Activated naive CD4-positive, alpha-beta T cell treated with anti-CD3 and anti-CD28 coated beads, Interleukin-2, amount 10 ng/mL, durations not matched to agents 7 days and 5 days (primary cell): Measurements from ENCODE around the gene GADD45A.

Experiments
- CTCF ChIA-PET: fragments of 350-600 bp; sonication (Branson Sonifier 250); formaldehyde crosslinking; loops from one replicate; lab custom pipeline; 2021; ENCODE audit warnings: antibody characterized with exemption; lab: Charles Lee
- DNase-seq: peaks from one replicate; pipeline ENCODE4 v3.0.0-alpha.2; 2020
- H3K27ac Mint-ChIP-seq: one replicate; pipeline ENCODE4 v1.8.0; 2021; ENCODE audit warnings: mild to moderate bottlenecking, moderate library complexity, mixed read lengths
- H3K27me3 Mint-ChIP-seq: one replicate; pipeline ENCODE4 v1.8.0; 2021; ENCODE audit warnings: mild to moderate bottlenecking, mixed read lengths
- H3K36me3 Mint-ChIP-seq: one replicate; pipeline ENCODE4 v1.8.0; 2021; ENCODE audit warnings: mixed read lengths
- H3K4me1 Mint-ChIP-seq: one replicate; pipeline ENCODE4 v1.8.0; 2021; ENCODE audit warnings: mixed read lengths
- H3K4me3 Mint-ChIP-seq: one replicate; pipeline ENCODE4 v1.8.0; 2021; ENCODE audit warnings: mild to moderate bottlenecking, moderate library complexity, mixed read lengths
- H3K9me3 Mint-ChIP-seq: one replicate; pipeline ENCODE4 v1.8.0; 2021; ENCODE audit warnings: mixed read lengths

Gene GADD45A

DNA sequence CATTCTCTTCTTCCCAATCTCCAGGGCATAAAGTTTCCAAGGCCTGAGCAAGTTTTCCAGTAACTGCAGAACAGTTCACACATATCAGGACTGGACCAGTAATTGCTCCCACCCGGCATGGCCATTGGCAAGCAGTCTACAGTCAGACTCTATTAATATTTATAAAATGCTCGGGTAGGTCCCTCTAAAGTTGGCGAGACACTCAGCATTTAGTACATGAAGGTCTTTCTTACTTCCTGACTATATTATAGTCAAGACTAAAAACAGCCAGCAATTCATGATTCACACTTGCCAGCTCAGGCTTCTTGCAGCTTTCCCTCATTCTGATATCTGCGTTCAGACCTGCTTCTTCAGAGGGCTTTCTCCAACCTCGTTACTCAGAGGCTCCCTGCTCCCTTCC is 25.4 kb downstream of the GADD45A start:
- Mint-ChIP-seq H3K27ac (no peak overlapping the region), H3K4me3 (no peak overlapping the region), H3K9me3 (no peaks in the 10 kb centered on the region), H3K27me3 (peaks cover 17% of the 10 kb centered on the region), H3K4me1 (peaks cover 8% of the 10 kb centered on the region), H3K36me3 (no peaks in the 10 kb centered on the region)
- CTCF ChIA-PET: interaction anchor here (1.5 kb wide), 1 partner anchor 50 kb away, joined by 5 read pairs; no protein-coding TSS in a partner anchor
- no peak for DNase-seq

DNA sequence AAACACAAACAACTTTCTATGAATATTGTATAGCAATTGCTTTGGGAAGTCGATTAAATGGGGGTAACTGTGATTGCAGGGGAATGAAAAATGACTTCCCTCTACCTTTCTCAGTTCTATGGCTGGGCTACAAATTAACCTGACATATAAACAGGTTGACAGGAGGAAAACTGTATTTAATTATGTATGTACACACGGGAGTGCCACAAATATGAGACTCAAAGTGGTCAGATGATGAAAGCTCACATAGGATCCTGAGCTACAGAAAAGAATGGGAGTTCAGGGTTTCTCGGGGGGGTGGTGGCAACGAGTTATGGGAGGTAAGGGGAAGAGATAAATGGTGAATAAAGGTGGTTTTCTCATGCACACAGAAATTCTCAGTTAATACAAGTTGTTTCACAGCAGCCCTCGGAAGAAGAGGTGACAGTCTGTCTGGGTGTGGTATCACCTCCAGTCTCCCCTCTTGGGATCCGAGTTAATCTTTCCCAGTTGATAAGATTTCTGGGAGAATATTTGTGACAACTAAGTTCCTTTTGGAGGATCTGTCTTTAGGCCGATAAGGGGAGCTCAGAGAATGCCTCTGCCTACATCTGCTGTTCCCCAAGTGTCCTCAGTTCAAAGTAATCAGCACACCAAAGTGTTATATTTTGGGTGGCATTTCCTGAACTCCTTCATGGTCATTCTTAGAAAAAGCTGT is 26.3 kb downstream of the GADD45A start:
- CTCF ChIA-PET: interaction anchor here (1.1 to 1.5 kb wide), 3 partner anchors 10 to 56 kb away, joined by 3 to 5 read pairs (median 5); no protein-coding TSS in a partner anchor

DNA sequence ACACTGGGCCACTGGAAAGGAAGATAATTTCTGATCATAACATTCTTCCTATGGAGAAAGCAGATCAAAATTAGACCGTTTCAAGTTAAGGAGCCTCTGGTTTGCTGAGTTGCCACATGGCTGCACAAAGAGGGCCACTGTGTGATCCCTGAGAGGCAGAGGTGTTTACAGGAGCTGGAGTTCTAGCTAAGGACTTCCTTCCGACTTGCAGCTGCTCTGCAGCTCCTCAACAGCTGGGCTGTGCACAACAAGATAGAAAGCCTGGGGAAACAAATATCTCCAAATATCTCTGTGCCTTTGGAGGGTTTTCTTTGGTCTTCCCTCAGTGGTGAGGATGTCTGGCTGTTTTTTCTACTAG is 26.8 kb downstream of the GADD45A start:
- DNase-seq: no peak
- CTCF ChIA-PET: interaction anchor here (1.1 to 1.3 kb wide), 2 partner anchors 10 to 55 kb away, joined by 3 to 5 read pairs; no protein-coding TSS in a partner anchor
- no peak overlapping the region for H3K4me3 Mint-ChIP-seq
- H3K27me3 Mint-ChIP-seq: peaks cover 15% of the 10 kb centered on the region
- no peaks in the 10 kb centered on the region for H3K9me3 Mint-ChIP-seq
- peaks cover 8% of the 10 kb centered on the region for H3K4me1 Mint-ChIP-seq
- no peak overlapping the region for H3K27ac Mint-ChIP-seq
- no peaks in the 10 kb centered on the region for H3K36me3 Mint-ChIP-seq

More for the DNA sequence above, 26.3 kb downstream of the GADD45A start:
- no peaks in the 10 kb centered on the region for H3K36me3 Mint-ChIP-seq
- no peaks in the 10 kb centered on the region for H3K9me3 Mint-ChIP-seq
- no peak overlapping the region for H3K27ac Mint-ChIP-seq
- peaks cover 21% of the 10 kb centered on the region for H3K27me3 Mint-ChIP-seq
- DNase-seq: no peak
- H3K4me1 Mint-ChIP-seq: peaks cover 8% of the 10 kb centered on the region
- no peak overlapping the region for H3K4me3 Mint-ChIP-seq

- no peak overlapping the region for H3K27ac Mint-ChIP-seq
- DNase-seq: no peak
- H3K9me3 Mint-ChIP-seq: no peaks in the 10 kb centered on the region
- H3K36me3 Mint-ChIP-seq: no peaks in the 10 kb centered on the region
- H3K4me3 Mint-ChIP-seq: no peak overlapping the region
- CTCF ChIA-PET: interaction anchor here (0.6 kb wide), 1 partner anchor 45 kb away, joined by 3 read pairs; no protein-coding TSS in a partner anchor
- peaks cover 15% of the 10 kb centered on the region for H3K27me3 Mint-ChIP-seq
- peaks cover 8% of the 10 kb centered on the region for H3K4me1 Mint-ChIP-seq
Measured at GRCh38 chr1:67713057-67713846, 28.3 kb downstream of the GADD45A start.

DNA sequence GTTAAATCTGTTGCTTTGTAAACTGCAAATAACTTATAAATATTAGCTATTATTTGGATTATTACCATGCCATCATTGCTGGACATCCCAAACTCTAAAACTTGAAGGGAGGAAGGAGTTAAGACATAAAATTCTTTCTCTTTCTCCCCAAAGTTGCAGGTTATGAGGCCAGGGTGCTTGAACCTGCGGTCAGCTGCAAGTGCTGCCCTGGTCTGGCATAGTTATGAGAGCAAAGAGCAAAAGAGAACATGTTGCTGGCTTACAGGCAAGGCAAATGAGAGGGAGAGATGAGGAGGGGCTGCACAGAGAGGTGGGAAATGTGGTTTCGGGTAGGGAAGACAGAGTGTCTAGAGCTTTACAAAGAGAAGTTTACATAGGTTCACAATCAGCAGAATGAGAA is 30.8 kb downstream of the GADD45A start:
- Mint-ChIP-seq H3K4me1 (peaks cover 8% of the 10 kb centered on the region), H3K36me3 (no peaks in the 10 kb centered on the region), H3K4me3 (no peak overlapping the region), H3K9me3 (no peaks in the 10 kb centered on the region), H3K27me3 (peaks cover 18% of the 10 kb centered on the region), H3K27ac (no peak overlapping the region)
- DNase-seq: no peak
- CTCF ChIA-PET: interaction anchor here (0.8 to 1.6 kb wide), 2 partner anchors 45 to 919 kb away, joined by 3 to 5 read pairs; no protein-coding TSS in a partner anchor

DNA sequence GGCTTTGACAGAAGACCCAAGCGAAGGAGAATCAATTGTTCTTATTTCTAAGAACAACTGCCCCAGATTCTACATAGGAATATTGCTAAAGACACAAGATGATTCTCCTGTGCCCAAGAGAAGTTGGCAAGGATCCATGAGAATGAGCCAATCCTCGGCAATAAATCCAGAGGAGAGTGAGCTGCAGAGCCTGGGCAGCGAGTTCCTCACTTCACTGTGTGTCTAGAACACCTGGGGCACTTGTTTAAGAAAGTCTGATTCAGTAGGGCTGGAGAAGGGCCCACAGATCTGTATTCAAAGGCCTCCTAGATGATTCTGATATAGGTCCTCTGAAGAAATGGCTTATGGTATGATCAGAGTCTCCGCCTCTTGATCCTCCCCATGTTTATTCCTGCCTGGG is 31.8 kb downstream of the GADD45A start:
- no peaks in the 10 kb centered on the region for H3K9me3 Mint-ChIP-seq

GRCh38 chr1:67717876-67718275 is 32.9 kb downstream of the GADD45A start:
- Mint-ChIP-seq H3K4me1 (no peaks in the 10 kb centered on the region), H3K36me3 (no peaks in the 10 kb centered on the region), H3K27me3 (peaks cover 14% of the 10 kb centered on the region), H3K4me3 (no peak overlapping the region), H3K27ac (no peak overlapping the region), H3K9me3 (no peaks in the 10 kb centered on the region)
- CTCF ChIA-PET: interaction anchor here (0.9 to 1.2 kb wide), 2 partner anchors 24 to 43 kb away, joined by 3 read pairs; no protein-coding TSS in a partner anchor
- no peak for DNase-seq

More for the DNA sequence above, 31.8 kb downstream of the GADD45A start:
- no peak overlapping the region for H3K27ac Mint-ChIP-seq
- peaks cover 3% of the 10 kb centered on the region for H3K4me1 Mint-ChIP-seq
- peaks cover 18% of the 10 kb centered on the region for H3K27me3 Mint-ChIP-seq
- no peak for DNase-seq
- no peaks in the 10 kb centered on the region for H3K36me3 Mint-ChIP-seq
- CTCF ChIA-PET: no interaction called here
- H3K4me3 Mint-ChIP-seq: no peak overlapping the region

- DNase-seq: no peak
- no peaks in the 10 kb centered on the region for H3K9me3 Mint-ChIP-seq
- H3K36me3 Mint-ChIP-seq: no peaks in the 10 kb centered on the region
- no peak overlapping the region for H3K27ac Mint-ChIP-seq
- H3K4me1 Mint-ChIP-seq: no peaks in the 10 kb centered on the region
- CTCF ChIA-PET: interaction anchor here (1.0 to 1.1 kb wide), 3 partner anchors 15 to 184 kb away, joined by 3 to 5 read pairs (median 4); no protein-coding TSS in a partner anchor
- peaks cover 11% of the 10 kb centered on the region for H3K27me3 Mint-ChIP-seq
- no peak overlapping the region for H3K4me3 Mint-ChIP-seq
Measured at GRCh38 chr1:67719329-67720196, 34.6 kb downstream of the GADD45A start.

DNA sequence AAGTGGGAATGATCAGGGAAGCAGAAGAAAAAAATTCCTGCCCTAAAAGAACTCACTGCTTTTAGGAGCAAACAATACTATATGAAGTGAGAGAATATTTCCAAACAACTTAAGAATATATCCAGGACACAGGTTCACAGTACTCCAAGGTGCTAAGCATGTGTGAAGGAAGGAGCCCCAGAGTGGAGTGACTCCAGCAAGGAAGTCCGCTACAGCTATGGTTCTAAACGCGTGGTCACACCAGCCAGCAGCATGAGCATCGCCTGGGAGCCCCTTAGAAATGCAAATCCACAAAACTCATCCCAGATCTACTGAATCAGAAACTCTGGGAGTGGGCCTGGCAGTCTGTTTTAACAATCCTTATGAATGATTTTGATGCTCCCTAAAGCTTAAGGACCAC is 36.1 kb downstream of the GADD45A start:
- Mint-ChIP-seq H3K9me3 (no peaks in the 10 kb centered on the region), H3K27me3 (peaks cover 4% of the 10 kb centered on the region), H3K27ac (no peak overlapping the region), H3K4me3 (no peak overlapping the region), H3K4me1 (peaks cover 3% of the 10 kb centered on the region), H3K36me3 (no peaks in the 10 kb centered on the region)
- CTCF ChIA-PET: interaction anchor here (1.5 kb wide), 1 partner anchor 9 kb away, joined by 5 read pairs; no protein-coding TSS in a partner anchor
- no peak for DNase-seq

DNA sequence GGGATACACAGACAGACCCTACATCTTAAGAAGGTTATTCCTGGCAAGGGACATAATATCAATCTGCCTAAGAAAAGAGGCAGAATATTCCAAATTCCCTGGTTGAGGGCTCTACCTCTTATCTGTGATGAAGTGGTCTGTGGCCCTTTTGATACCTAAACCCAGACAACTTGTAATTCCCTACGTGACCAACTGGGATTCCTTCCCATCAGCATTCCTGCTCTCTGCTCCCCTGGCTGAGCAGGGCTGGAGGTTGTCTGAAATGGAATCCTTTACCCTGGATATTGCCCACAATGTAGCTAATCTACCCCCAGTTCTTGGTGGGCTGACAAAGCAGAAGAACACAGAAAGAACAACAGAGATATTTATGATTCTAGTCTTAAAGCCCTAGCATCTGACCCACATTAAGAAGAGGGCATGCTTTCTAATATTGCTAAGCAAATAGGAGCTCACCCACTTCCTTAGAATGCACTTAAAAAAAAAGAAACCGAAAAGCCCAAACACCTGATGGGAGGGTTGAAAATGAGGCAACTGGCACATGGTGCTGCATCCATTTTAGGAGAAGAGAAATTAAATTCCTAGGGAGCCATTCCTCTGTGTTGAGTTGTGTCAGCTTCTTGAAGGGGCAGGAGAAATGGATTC is 36.8 kb downstream of the GADD45A start:
- Mint-ChIP-seq H3K27me3 (peaks cover 4% of the 10 kb centered on the region), H3K36me3 (no peaks in the 10 kb centered on the region), H3K27ac (no peak overlapping the region), H3K9me3 (no peaks in the 10 kb centered on the region), H3K4me1 (peaks cover 5% of the 10 kb centered on the region), H3K4me3 (no peak overlapping the region)
- no peak for DNase-seq
- CTCF ChIA-PET: interaction anchor here (0.7 to 1.5 kb wide), 2 partner anchors 10 to 44 kb away, joined by 3 to 5 read pairs; no protein-coding TSS in a partner anchor

DNA sequence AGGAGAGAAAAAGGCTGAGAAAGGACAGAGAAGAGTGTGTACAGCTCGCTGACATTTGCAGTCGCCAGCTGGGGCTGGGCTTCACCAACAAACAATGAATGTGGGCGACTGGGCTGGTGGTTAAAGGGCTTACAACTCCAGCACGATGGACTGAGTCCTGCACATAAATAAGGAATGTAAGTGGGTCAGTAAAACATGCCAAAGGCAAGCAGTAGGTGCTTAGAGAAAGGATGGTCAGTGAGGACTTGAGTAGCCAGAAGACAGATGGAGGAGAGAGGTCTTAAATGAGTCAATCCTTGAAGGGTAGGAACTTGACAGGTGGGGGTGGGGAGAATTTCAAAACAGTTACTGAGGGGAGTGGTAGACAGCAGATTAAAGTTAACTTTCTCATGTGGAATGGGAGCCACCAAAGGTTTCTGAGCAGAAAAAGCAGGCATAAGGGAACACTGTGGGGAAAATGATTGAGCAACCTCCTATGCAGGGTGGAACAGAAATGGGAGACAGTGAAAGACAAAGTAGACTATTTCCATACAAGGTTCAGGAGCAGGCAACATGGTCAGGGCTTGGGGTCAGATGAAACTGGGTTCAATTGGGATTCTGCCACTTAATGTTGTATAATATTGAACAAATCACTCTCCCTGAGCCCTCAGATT is 37.4 kb downstream of the GADD45A start:
- Mint-ChIP-seq H3K27ac (no peak overlapping the region), H3K36me3 (no peaks in the 10 kb centered on the region), H3K9me3 (no peaks in the 10 kb centered on the region), H3K4me3 (no peak overlapping the region), H3K27me3 (peaks cover 4% of the 10 kb centered on the region), H3K4me1 (peaks cover 5% of the 10 kb centered on the region)
- DNase-seq: no peak
- CTCF ChIA-PET: interaction anchor here (0.7 to 1.5 kb wide), 2 partner anchors 10 to 43 kb away, joined by 3 to 5 read pairs; no protein-coding TSS in a partner anchor

DNA sequence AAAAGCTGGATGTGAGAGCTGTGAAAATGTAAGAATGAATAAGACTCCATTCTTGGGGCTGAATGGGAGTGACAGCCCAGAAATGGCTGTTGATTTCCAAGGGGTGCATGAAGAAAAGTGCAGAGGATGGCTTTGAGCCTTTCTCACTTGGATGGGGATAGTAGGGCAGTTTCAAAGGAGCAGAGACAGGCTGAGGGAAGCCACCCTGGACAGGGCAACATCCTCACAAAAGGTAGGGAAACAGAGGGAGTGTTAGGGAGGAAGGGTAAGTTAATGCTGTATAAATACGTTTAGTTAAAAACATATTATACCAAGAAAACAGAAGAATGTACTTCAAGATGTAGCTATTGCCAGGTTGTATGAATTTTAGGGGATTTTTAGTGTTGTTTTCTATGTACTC is 38.1 kb downstream of the GADD45A start:
- CTCF ChIA-PET: no interaction called here

GRCh38 chr1:67723620-67724019 is 38.6 kb downstream of the GADD45A start:
- no peaks in the 10 kb centered on the region for H3K9me3 Mint-ChIP-seq
- no peak overlapping the region for H3K4me3 Mint-ChIP-seq
- peaks cover 7% of the 10 kb centered on the region for H3K27me3 Mint-ChIP-seq
- CTCF ChIA-PET: no interaction called here
- no peak for DNase-seq
- H3K36me3 Mint-ChIP-seq: no peaks in the 10 kb centered on the region
- H3K27ac Mint-ChIP-seq: no peak overlapping the region
- H3K4me1 Mint-ChIP-seq: peaks cover 5% of the 10 kb centered on the region

More for the DNA sequence above, 38.1 kb downstream of the GADD45A start:
- no peak for DNase-seq
- Mint-ChIP-seq H3K4me1 (peaks cover 5% of the 10 kb centered on the region), H3K36me3 (no peaks in the 10 kb centered on the region), H3K27me3 (peaks cover 6% of the 10 kb centered on the region), H3K27ac (no peak overlapping the region), H3K9me3 (no peaks in the 10 kb centered on the region), H3K4me3 (no peak overlapping the region)
